ENCODE data around the gene POLR3C.

- TF ChIP-seq CTCF (IDR thresholded peaks at IDR 0.05) (no peak), EZH2 (IDR thresholded peaks at IDR 0.05; ENCODE audit: borderline replicate concordance, insufficient read depth, low read depth, low read length, poor library complexity, severe bottlenecking) (no peak)
These were observed at the start of gene POLR3C, which contains the start of gene RNF115 for GRCh38 chr1:145823565-145824498.

Measured in B cell (primary cell).